H1 (cell line): Measurements from ENCODE around the gene HAVCR2. TPM values are rescaled to one million over a fixed set of nuclear protein-coding genes. Genes with fewer than 3 reads are reported as not detected.

Experiments used
- CTCF ChIA-PET: fragments of 300-600 bp; sonication (Branson Sonifier 250); formaldehyde crosslinking; loops from one replicate; lab custom pipeline; 2021; ENCODE audit not compliant: partially characterized antibody; lab: Charles Lee
- POLR2A ChIA-PET: fragments of 300-600 bp; sonication (Branson Sonifier 250); formaldehyde crosslinking; loops from one replicate; lab custom pipeline; 2021; ENCODE audit warnings: inconsistent platforms; ENCODE audit not compliant: partially characterized antibody; lab: Charles Lee
- DNase-seq, 2 experiments: peaks; one replicate each; pipeline versions ENCODE4 v3.0.0 to v3.0.0-alpha.2; 2010 to 2022; ENCODE audit warnings: low spot score in 2 of 2, low read depth in 1 of 2, mixed read lengths in 1 of 2
- FAIRE-seq: peaks from 2 replicates; lab custom pipeline; 2011; peaks lifted over from hg19 to GRCh38; lab: Jason Lieb, UNC
- H2AFZ ChIP-seq: 2 replicates; pipeline ENCODE4 v1.8.1; 2012; ENCODE audit warnings: low read length, inconsistent platforms
- H2AK5ac ChIP-seq: 2 replicates; pipeline ENCODE4 v1.6.1; 2013; ENCODE audit warnings: low read depth, low read length
- H2BK120ac ChIP-seq: replicated peaks from 2 replicates; pipeline ENCODE3; 2013; ENCODE audit warnings: low read depth, low read length, inconsistent platforms
- H2BK12ac ChIP-seq: 2 replicates; pipeline ENCODE4 v1.6.1; 2013; ENCODE audit warnings: low read depth, low read length
- H2BK15ac ChIP-seq: 2 replicates; pipeline ENCODE4 v1.6.1; 2013; ENCODE audit warnings: low read length
- H2BK20ac ChIP-seq: 2 replicates; pipeline ENCODE4 v1.6.1; 2013; ENCODE audit warnings: low read length
- H2BK5ac ChIP-seq: 2 replicates; pipeline ENCODE4 v1.6.1; 2013; ENCODE audit warnings: low read depth, low read length
- H3K14ac ChIP-seq: 2 replicates; pipeline ENCODE4 v1.6.1; 2013; ENCODE audit warnings: inconsistent platforms; ENCODE audit not compliant: insufficient read length
- H3K18ac ChIP-seq: 2 replicates; pipeline ENCODE4 v1.6.1; 2013; ENCODE audit warnings: low read length; ENCODE audit errors: extremely low read depth
- H3K23ac ChIP-seq: 2 replicates; pipeline ENCODE4 v1.6.1; 2013; ENCODE audit warnings: inconsistent platforms; ENCODE audit not compliant: insufficient read length
- H3K23me2 ChIP-seq: 2 replicates; pipeline ENCODE4 v1.6.1; 2013; ENCODE audit warnings: low read depth, low read length
- H3K27ac ChIP-seq: 2 replicates; pipeline ENCODE4 v1.6.1; 2011; ENCODE audit warnings: low read depth, low read length, inconsistent platforms
- H3K27me3 ChIP-seq, 4 experiments: replicated peaks in 1 of 4; 1 replicate in 1 of 4; 2 replicates in 3 of 4; pipeline versions ENCODE4 v1.6.1 to v1.8.1; 2011 to 2013; ENCODE audit warnings: low read length in 3 of 4, mild to moderate bottlenecking in 3 of 4, inconsistent platforms in 2 of 4, mixed read lengths in 2 of 4, moderate library complexity in 1 of 4; ENCODE audit not compliant: control insufficient read depth in 3 of 4, insufficient read depth in 3 of 4; ENCODE audit errors: extremely low read depth in 1 of 4
- H3K36me3 ChIP-seq, 4 experiments: 2 replicates each; pipeline versions ENCODE4 v1.6.1 to v1.8.1; 2011 to 2013; ENCODE audit warnings: mild to moderate bottlenecking in 4 of 4, low read length in 3 of 4, moderate library complexity in 2 of 4, control low read depth in 1 of 4, inconsistent platforms in 1 of 4; ENCODE audit not compliant: insufficient read depth in 4 of 4, control insufficient read depth in 2 of 4
- H3K4ac ChIP-seq: replicated peaks from 2 replicates; pipeline ENCODE3; 2013; ENCODE audit warnings: low read length, low read depth, mixed read lengths, inconsistent platforms; ENCODE audit not compliant: insufficient read length
- H3K4me1 ChIP-seq, 4 experiments: replicated peaks in 1 of 4; 1 replicate in 1 of 4; 2 replicates in 3 of 4; pipeline versions ENCODE4 v1.6.1 to v1.8.1; 2011 to 2013; ENCODE audit warnings: low read length in 3 of 4, inconsistent platforms in 2 of 4, mixed read lengths in 1 of 4; ENCODE audit not compliant: insufficient read depth in 4 of 4, control insufficient read depth in 3 of 4
- H3K4me2 ChIP-seq, 2 experiments: 2 replicates each; pipeline versions ENCODE4 v1.6.1 to v1.8.1; 2011 to 2013; ENCODE audit warnings: low read depth in 2 of 2, low read length in 2 of 2, control low read depth in 1 of 2, inconsistent platforms in 1 of 2, mild to moderate bottlenecking in 1 of 2; ENCODE audit not compliant: insufficient read depth in 1 of 2
- H3K4me3 ChIP-seq, 4 experiments: fragments of 200-600, 300-600 bp in 1 of 4; sonication (generic), shearing (Covaris generic), sonication (Bioruptor Twin) in 1 of 4; 2 replicates each; pipeline versions ENCODE4 v1.5.1 to v1.8.1; 2011 to 2016; ENCODE audit warnings: low read length in 4 of 4, low read depth in 3 of 4, control low read depth in 2 of 4, inconsistent platforms in 2 of 4, mild to moderate bottlenecking in 2 of 4, mixed read lengths in 1 of 4, moderate library complexity in 1 of 4; ENCODE audit not compliant: insufficient read depth in 2 of 4; ENCODE audit errors: extremely low read depth in 1 of 4
- H3K56ac ChIP-seq: replicated peaks from 2 replicates; pipeline ENCODE3; 2013; ENCODE audit warnings: low read depth, mild to moderate bottlenecking, mixed read lengths, low read length, inconsistent platforms; ENCODE audit not compliant: insufficient read length
- H3K79me1 ChIP-seq: 2 replicates; pipeline ENCODE4 v1.6.1; 2013; ENCODE audit warnings: low read depth, low read length, control low read depth
- H3K79me2 ChIP-seq, 2 experiments: 2 replicates each; pipeline versions ENCODE4 v1.6.1 to v1.8.1; 2012 to 2013; ENCODE audit warnings: low read length in 2 of 2, mild to moderate bottlenecking in 2 of 2, inconsistent platforms in 1 of 2; ENCODE audit not compliant: insufficient read depth in 2 of 2, control insufficient read depth in 1 of 2
- H3K9ac ChIP-seq, 4 experiments: replicated peaks in 1 of 4; 1 replicate in 1 of 4; 2 replicates in 3 of 4; pipeline versions ENCODE4 v1.6.1 to v1.8.1; 2011 to 2013; ENCODE audit warnings: low read depth in 3 of 4, low read length in 3 of 4, control low read depth in 2 of 4, mild to moderate bottlenecking in 2 of 4, moderate library complexity in 2 of 4, inconsistent platforms in 1 of 4; ENCODE audit errors: extremely low read depth in 1 of 4
- H3K9me3 ChIP-seq, 2 experiments: 2 replicates each; pipeline versions ENCODE4 v1.6.1 to v1.8.1; 2012 to 2013; ENCODE audit warnings: mild to moderate bottlenecking in 2 of 2, moderate library complexity in 2 of 2, control low read depth in 1 of 2, inconsistent platforms in 1 of 2, low read depth in 1 of 2, low read length in 1 of 2, mixed read lengths in 1 of 2; ENCODE audit not compliant: insufficient read depth in 2 of 2
- H4K20me1 ChIP-seq, 2 experiments: replicated peaks in 1 of 2; 2 replicates each; pipeline versions ENCODE3 to v1.8.1; 2011 to 2013; ENCODE audit warnings: inconsistent platforms in 2 of 2, low read length in 2 of 2, mild to moderate bottlenecking in 1 of 2; ENCODE audit not compliant: insufficient read depth in 2 of 2, control insufficient read depth in 1 of 2
- H4K5ac ChIP-seq: 2 replicates; pipeline ENCODE4 v1.6.1; 2013; ENCODE audit warnings: low read length, low read depth, mixed read lengths, inconsistent platforms; ENCODE audit not compliant: insufficient read length
- H4K8ac ChIP-seq: 2 replicates; pipeline ENCODE4 v1.8.0; 2013; ENCODE audit warnings: mild to moderate bottlenecking, moderate library complexity, low read length, inconsistent platforms; ENCODE audit not compliant: insufficient read depth; ENCODE audit errors: extremely low read depth
- H4K91ac ChIP-seq: replicated peaks from 2 replicates; pipeline ENCODE3; 2013; ENCODE audit warnings: low read length, mixed read lengths, inconsistent platforms; ENCODE audit not compliant: insufficient read length
- ASH2L ChIP-seq: fragments of 200-600, 300-600 bp; sonication (generic); IDR thresholded peaks from one replicate; pipeline ENCODE4 v1.7.1; 2017; ENCODE audit warnings: low read length
- BACH1 ChIP-seq: IDR thresholded peaks from 2 replicates; pipeline ENCODE4 v1.6.1; 2012; ENCODE audit warnings: low read length, improper control_type of control experiment
- BRCA1 ChIP-seq: IDR thresholded peaks from 2 replicates; pipeline ENCODE4 v1.6.1; 2012; ENCODE audit warnings: low read depth, low read length, improper control_type of control experiment
- CEBPB ChIP-seq: IDR thresholded peaks from 2 replicates; pipeline ENCODE4 v1.6.1; 2012; ENCODE audit warnings: low read depth, low read length
- CHD1 ChIP-seq: IDR thresholded peaks from 2 replicates; pipeline ENCODE4 v1.6.1; 2012; ENCODE audit warnings: low read depth, low read length, improper control_type of control experiment
- JUND ChIP-seq: IDR thresholded peaks from 2 replicates; pipeline ENCODE4 v1.6.1; 2011; ENCODE audit warnings: mild to moderate bottlenecking, improper control_type of control experiment, low read length
- KDM1A ChIP-seq: fragments of 200-600, 300-600 bp; sonication (generic); IDR thresholded peaks from 2 replicates; pipeline ENCODE4 v1.7.1; 2016; ENCODE audit warnings: mild to moderate bottlenecking, low read length, borderline replicate concordance
- KDM4A ChIP-seq: IDR thresholded peaks from one replicate; pipeline ENCODE4 v1.7.1; 2012; ENCODE audit warnings: low read depth, mild to moderate bottlenecking, moderate library complexity, low read length, inconsistent platforms; ENCODE audit not compliant: severe bottlenecking
- MAFK ChIP-seq: IDR thresholded peaks from 2 replicates; pipeline ENCODE4 v1.6.1; 2012; ENCODE audit warnings: low read depth, mild to moderate bottlenecking, improper control_type of control experiment, low read length
- NANOG ChIP-seq: IDR thresholded peaks from 2 replicates; pipeline ENCODE4 v1.6.1; 2011; ENCODE audit warnings: low read length, low read depth, mild to moderate bottlenecking, inconsistent platforms; ENCODE audit not compliant: insufficient read depth, poor library complexity, severe bottlenecking
- PHF8 ChIP-seq: fragments of 200-600 bp; sonication (generic); conservative IDR thresholded peaks from 2 replicates; pipeline ENCODE4 v1.7.1; 2012; ENCODE audit warnings: low read depth, mild to moderate bottlenecking, inconsistent platforms, low read length, moderate library complexity
- POLR2AphosphoS5 ChIP-seq: IDR thresholded peaks from 2 replicates; pipeline ENCODE4 v1.6.1; 2011; ENCODE audit warnings: low read depth, low read length
- RNF2 ChIP-seq: fragments of 200-900, 300-1000 bp; sonication (generic); IDR thresholded peaks from 2 replicates; pipeline ENCODE4 v1.7.1; 2016; ENCODE audit warnings: borderline replicate concordance, low read depth, mild to moderate bottlenecking, antibody characterized with exemption, low read length; ENCODE audit not compliant: poor library complexity, severe bottlenecking; ENCODE audit errors: missing control alignments
- SP1 ChIP-seq: IDR thresholded peaks from 2 replicates; pipeline ENCODE4 v1.6.1; 2011; ENCODE audit warnings: low read depth, low read length
- ZNF274 ChIP-seq: IDR thresholded peaks from 2 replicates; pipeline ENCODE4 v1.7.0; 2012; ENCODE audit warnings: low read length, borderline replicate concordance; ENCODE audit errors: extremely low read depth
- WGBS, 2 experiments: shearing (Covaris generic) in 1 of 2; methylation state at CpG; one replicate each; pipeline versions ENCODE4 v1.1.6 to v1.1.7; 2013 to 2015; ENCODE audit warnings: low lambda C conversion rate in 2 of 2, mixed read lengths in 2 of 2, inconsistent platforms in 1 of 2, low coverage in 1 of 2, missing lambda C conversion rate in 1 of 2; ENCODE audit not compliant: insufficient replicate concordance in 2 of 2, insufficient coverage in 1 of 2, insufficient read length in 1 of 2; ENCODE audit errors: extremely low coverage in 1 of 2, missing lambda C conversion rate in 1 of 2; 5-methylcytosine and 5-hydroxymethylcytosine counted together
- polyA plus RNA-seq, 7 experiments: library from polyadenylated mRNA; depleted of rRNA in 3 of 7; stranded (reverse) in 5 of 7; unstranded in 2 of 7; fragments of >200 nt in 5 of 7; fragments of 200-250 nt in 2 of 7; gene quantifications; 1 replicate in 5 of 7; 2 replicates in 1 of 7; 4 replicates in 1 of 7; pipeline versions ENCODE4 v1.2.1 to v1.2.3, GENCODE V29; 2011 to 2013; ENCODE audit warnings: missing spikeins in 2 of 7, mixed read lengths in 2 of 7
- total RNA-seq: library from RNA; stranded (reverse); fragmentation: NEBNext Ultra II Directional; extraction: Animal tissue kit (Norgen Biotek cat#: 25700); gene quantifications from 2 replicates; pipeline ENCODE4 v1.2.1, GENCODE V29; 2021

Gene HAVCR2
- total and polyA plus RNA-seq, 2 of the 8 experiments (the other 6 are each of a cell fraction or from before 2014, with no cell fraction given), result 0.03 TPM; not detected in 1

- CTCF ChIA-PET, result interaction anchor here (0.7 kb wide), 1 partner anchor 1857 kb away, joined by 3 read pairs; no protein-coding TSS in a partner anchor
- Histone ChIP-seq H4K5ac (no peak overlapping the region), H3K27ac (no peak overlapping the region), H3K23me2 (no peaks in the 10 kb centered on the region), H4K91ac (no peak overlapping the region), H3K79me1 (no peaks in the 10 kb centered on the region), H3K56ac (no peak overlapping the region), H2BK12ac (no peak overlapping the region), H4K8ac (no peak overlapping the region), H3K9me3 (no peaks in the 10 kb centered on the region), H3K4me1 (no peaks in the 10 kb centered on the region), H2BK120ac (no peak overlapping the region), H3K9ac (no peak overlapping the region), H2AK5ac (no peak overlapping the region), H3K27me3 (no peaks in the 10 kb centered on the region), H2AFZ (no peak overlapping the region), H4K20me1 (no peaks in the 10 kb centered on the region), H3K18ac (no peak overlapping the region), H3K14ac (no peak overlapping the region), H2BK5ac (no peak overlapping the region), H3K36me3 (no peaks in the 10 kb centered on the region), H3K4ac (no peak overlapping the region), H3K79me2 (no peaks in the 10 kb centered on the region), H2BK20ac (no peak overlapping the region), H3K4me2 (no peak overlapping the region), H2BK15ac (no peak overlapping the region), H3K4me3 (no peak overlapping the region), H3K23ac (no peak overlapping the region)
- FAIRE-seq (no peak), DNase-seq (no peak)
- 50% methylated on average over 2 of the region's 2 CpGs; no CpG with 5 or more reads in 1 of the 2 experiments for WGBS, 2 experiments
- POLR2A ChIA-PET, result no interaction called here
- TF ChIP-seq NANOG (no peak), MAFK (no peak), KDM4A (no peak), SP1 (no peak), RNF2 (no peak), CEBPB (no peak), ZNF274 (no peak), JUND (no peak), POLR2AphosphoS5 (no peak), PHF8 (no peak), BACH1 (no peak), CHD1 (no peak), BRCA1 (no peak), KDM1A (no peak), ASH2L (no peak)
Measured at GRCh38 chr5:157067005-157067404, 41.8 kb downstream of the HAVCR2 start.
